Measurements from ENCODE around the gene LRPPRC. TPM values are rescaled to one million over a fixed set of nuclear protein-coding genes. Genes with fewer than 3 reads are reported as not detected.

The LRPPRC gene
- total RNA-seq, 1 donor from 2014 or later = 119 TPM

- DNase-seq (ENCODE audit: low spot score) = no peak
Observed at GRCh38 chr2:43906448-43907109, 89.2 kb downstream of the LRPPRC start.

- DNase-seq (ENCODE audit: low spot score) = no peak
Observed at GRCh38 chr2:43905871-43906270, 89.9 kb downstream of the LRPPRC start.

DNA sequence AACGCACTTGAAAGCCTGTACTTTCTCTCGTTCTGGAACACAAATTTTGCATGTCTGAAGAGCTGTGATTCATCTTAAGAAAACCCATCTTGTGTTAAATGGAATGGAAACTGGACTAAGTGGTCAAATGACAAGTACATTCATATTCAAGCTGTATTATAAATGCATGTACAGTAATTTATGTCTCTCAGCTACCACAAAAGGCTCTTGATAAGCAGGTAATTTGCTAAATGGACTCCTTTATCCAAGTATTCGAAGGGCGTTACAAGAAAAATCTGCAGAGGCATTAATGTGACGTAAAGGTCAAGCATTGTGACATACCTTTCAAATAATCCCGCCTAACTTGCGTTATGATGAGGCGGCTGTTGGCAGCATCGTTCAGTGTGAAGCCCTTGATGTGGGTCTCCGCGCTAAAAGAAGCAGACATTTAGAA, 90.4 kb downstream of the LRPPRC start:
- DNase-seq (ENCODE audit: low spot score) = no peak

GRCh38 chr2:43899589-43899988, 96.2 kb downstream of the LRPPRC start:
- DNase-seq (ENCODE audit: low spot score) = no peak

DNA sequence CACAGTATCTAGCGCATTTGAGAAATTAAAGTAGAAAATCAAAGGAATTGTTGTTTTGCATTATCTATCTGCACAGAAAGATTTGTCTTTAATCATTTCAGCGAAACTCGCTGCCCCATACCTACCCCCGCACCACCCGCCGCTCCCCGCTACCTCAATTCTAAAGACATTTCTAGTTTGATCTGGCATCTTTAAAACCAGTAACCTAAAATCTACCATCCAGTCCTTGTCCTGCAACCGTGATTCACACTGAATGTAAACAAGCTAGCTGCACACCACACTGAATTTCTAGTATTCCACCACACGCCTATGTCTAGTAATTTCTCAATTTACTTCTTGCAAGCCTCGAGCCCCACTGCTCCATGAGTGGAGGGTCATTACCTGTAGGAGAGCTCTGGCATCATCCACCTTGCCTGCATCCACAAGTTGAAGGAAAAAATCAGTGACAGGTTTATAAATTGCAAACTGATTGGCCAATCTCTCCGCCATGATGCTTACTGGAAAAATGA, 96.9 kb downstream of the LRPPRC start:
- DNase-seq (ENCODE audit: low spot score) = no peak

DNA sequence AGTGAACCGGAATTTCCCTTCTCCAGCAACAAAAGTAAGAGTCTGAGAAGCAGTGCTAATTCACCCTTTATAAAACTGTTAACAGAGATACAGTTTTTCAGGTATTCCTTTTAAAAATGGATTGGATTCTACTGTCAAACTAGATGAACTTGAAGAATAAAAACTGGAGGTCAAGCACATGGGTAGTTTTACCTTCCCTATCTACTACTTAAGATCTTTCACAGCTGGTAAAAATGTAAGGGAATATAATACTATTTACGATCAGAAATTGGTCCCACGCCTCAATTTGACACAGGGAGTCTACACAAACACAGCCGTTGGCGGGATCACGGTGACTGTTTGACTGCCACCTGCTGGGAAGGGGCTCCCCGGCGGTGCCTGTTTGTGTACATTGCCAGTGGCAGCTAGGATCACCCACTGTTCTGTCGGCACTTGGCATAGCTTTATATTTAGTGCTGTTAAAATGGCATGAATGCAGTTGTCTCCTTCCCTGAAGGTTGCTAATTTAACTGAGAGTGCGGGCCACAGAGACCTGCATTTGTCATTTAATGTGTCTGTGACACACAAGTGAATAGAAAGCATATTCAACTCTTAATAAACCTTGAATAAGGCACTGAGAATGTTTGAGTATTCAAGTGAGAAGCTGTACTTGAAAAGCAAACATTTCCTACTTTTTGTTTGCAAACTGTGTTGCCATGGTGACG, 97.5 kb downstream of the LRPPRC start:
- DNase-seq (ENCODE audit: low spot score) = no peak

- no peak for DNase-seq (ENCODE audit: low spot score)
Observed at GRCh38 chr2:43897492-43897891, 98.3 kb downstream of the LRPPRC start.

GRCh38 chr2:43896906-43897305, 98.9 kb downstream of the LRPPRC start:
- no peak for DNase-seq (ENCODE audit: low spot score)

GRCh38 chr2:43894743-43895142, 101.0 kb downstream of the LRPPRC start:
- DNase-seq (ENCODE audit: low spot score) = no peak

GRCh38 chr2:43890855-43891254, 104.9 kb downstream of the LRPPRC start:
- no peak for DNase-seq (ENCODE audit: low spot score)

GRCh38 chr2:43889416-43889815, 106.4 kb downstream of the LRPPRC start:
- DNase-seq (ENCODE audit: low spot score) = no peak

- DNase-seq (ENCODE audit: low spot score) = no peak
Observed at GRCh38 chr2:43887176-43887575, 108.6 kb downstream of the LRPPRC start.

DNA sequence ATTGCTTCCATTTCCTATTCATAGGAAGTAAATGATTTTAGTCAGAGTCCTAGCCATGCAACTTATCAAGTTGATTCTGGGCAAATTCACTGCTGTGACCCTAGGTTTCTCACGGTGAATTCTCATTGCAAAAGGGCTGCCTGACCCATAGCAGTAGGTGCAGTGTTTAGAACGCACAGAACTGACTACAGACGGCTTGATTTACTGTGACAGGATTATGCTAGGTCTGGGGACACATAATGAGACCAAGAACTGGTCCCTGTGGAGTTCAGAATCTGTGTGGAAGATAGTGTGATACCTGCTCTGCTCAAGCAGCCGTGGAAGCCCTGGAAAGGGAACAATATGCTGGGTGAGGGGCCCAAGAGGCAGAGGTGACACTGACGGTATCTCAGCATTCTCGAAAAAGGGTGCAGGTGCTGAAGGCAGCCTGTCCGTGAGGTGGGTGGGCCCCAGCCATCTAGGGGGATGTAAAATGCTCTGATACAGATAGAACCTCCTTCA, 110.6 kb downstream of the LRPPRC start:
- DNase-seq (ENCODE audit: low spot score) = no peak

GRCh38 chr2:43884689-43885088, 111.1 kb downstream of the LRPPRC start:
- no peak for DNase-seq (ENCODE audit: low spot score)

DNA sequence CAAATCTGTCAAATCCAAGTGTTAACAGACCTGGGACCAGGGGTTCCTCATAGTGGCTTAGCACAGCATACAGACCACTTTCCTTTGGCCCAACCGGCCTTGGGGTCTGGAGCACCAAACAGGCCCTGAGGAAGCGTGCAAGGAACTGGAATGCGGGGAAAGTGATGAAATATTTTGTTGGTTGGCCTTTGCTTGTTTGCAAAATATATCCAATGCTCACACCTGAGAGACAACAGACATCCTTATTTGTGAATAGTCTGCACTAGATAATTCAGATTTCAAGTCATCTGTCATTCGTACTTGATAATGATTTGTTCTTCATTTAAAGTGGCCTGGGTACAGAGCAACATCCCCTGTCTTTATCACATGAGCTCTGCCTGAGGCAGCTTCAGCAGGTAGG, 113.5 kb downstream of the LRPPRC start:
- no peak for DNase-seq (ENCODE audit: low spot score)

GRCh38 chr2:43880952-43881351, 114.8 kb downstream of the LRPPRC start:
- DNase-seq (ENCODE audit: low spot score) = no peak

DNA sequence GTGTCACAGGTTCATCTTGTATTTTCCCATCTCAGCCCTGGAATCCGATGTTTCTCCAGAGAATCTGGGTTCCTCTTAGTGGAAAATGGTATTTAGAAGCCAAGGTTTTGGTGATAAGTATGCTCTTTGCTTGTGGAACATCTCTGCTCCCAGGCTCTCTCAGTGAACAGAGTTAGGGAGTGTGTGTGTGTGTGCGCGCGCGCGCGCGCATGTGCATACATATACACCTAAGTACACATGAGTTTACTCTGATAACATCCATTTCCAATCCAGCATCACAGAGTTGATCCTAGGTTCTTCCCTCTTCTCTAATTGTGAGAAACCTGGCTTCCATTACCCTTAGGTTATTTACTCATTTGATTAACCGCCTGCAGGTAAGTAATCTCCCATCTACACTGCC, 115.3 kb downstream of the LRPPRC start:
- no peak for DNase-seq (ENCODE audit: low spot score)

DNA sequence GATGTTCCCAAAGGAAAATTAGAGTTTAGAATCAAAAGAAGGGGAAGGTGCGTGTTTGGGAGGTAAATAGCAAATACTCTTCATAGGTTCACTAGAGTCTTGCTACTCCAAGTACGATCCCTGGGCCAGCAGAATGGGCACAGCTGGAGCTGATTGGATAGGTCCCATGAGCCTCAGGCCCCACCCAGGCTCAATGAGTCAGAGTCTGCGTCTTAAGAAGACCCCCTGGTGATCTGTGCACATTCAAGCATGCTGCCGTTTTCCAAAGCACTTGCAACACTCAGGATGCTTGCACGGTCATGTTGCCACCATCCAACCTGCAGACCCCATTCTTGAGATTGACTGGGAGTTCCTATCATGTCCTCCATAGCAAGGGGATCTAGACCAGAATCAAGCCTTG, 116.5 kb downstream of the LRPPRC start:
- no peak for DNase-seq (ENCODE audit: low spot score)

DNA sequence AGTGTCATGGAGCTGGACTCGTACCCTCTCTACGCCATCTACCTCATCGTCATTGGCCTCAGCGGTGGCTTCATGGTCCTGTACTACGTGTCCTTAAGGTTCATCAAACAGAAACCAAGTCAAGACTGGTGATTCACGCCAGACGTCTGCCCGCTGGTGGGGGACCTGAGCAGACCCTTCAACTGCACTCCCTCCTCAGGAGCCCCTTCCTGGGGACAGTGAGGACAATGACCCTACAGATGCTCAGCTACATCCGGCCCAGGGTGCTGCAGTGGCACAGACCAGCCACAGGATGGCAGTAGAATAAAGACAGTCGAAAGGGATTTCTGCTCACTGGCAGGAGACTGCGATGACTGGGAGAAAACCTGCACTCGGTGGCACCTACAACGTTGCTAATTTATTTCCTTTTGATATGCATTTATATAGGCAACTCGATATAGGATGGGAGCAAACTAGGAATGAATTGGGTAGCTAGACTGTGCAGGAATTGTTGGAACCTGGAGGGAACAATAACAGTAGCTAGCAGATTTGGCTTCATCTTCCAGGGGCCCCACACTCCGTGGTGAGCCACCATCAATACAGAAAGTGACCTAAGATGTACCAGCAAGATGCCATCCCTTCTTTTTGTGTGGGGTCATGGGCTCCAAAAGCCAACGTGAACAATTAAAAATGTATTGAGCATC, 117.9 kb downstream of the LRPPRC start:
- DNase-seq (ENCODE audit: low spot score) = peak; percentile 69

DNA sequence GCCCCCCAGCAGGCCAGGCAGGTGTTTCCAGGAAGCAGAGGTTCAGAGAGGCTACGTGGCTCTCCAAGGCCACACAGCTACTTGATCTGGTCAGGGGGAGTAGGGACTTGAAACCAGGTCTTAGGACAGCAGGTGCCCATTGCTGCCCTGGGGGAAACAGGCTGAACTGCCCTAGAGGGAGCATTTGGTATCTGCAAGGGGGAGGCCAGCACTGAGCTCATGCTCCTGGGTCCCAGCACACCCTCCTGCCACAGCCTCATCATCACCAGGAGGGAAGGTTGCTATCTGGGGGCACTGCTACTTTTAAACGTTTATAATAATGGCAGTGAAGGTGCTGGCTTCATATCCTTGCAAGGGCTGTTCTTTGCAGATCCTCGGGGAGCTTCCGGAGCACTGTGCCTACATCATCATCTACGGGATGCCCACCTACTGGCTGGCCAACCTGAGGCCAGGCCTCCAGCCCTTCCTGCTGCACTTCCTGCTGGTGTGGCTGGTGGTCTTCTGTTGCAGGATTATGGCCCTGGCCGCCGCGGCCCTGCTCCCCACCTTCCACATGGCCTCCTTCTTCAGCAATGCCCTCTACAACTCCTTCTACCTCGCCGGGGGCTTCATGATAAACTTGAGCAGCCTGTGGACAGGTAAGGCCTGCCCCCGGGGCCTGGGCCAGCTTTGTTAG, 120.9 kb downstream of the LRPPRC start:
- DNase-seq (ENCODE audit: low spot score) = no peak

DNA sequence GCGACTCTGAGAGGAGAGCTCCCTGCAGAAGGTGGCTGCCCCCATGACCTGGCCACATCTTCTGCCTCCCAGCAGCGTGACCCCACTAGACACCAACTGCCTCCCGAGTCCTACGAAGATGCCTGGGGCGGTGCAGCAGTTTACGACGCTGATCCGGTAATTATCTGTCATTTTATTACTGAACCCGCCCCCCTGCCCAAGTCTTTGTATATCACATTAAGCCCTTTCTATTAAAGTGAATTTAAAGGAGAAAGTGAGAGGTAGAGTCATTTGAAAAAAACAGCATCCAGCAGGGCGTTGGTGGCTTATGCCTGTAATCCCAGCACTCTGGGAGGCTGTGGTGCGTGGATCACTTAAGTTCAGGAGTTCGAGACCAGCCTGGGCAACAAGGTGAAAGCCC, 123.6 kb downstream of the LRPPRC start:
- DNase-seq (ENCODE audit: low spot score) = no peak

DNA sequence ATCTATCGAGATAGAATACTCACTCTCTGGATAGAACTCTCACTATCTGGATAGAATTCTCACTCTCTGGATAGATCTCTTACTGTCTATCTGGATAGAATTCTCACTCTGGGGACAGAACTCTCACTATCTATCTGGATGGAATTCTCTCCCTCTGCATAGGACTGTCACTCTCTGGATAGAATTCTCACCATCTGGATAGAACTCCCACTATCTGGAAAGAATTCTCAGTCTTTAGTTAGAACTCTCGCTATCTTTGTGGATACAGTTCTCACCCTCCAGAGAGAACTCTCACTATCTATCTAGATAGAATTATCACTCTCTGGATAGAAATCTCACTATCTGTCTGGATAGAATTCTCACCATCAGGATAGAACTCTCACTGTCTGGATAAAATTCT, 140.5 kb downstream of the LRPPRC start:
- no peak for DNase-seq (ENCODE audit: low spot score)
